H9 (cell line): ENCODE measurements around the gene NKD1. TPM values are rescaled to one million over a fixed set of nuclear protein-coding genes. Genes with fewer than 3 reads are reported as not detected.

Source experiments
- DNase-seq: peaks from one replicate; pipeline ENCODE4 v3.0.0-alpha.2; 2017
- H2AFZ ChIP-seq: one replicate; pipeline ENCODE4 v1.6.1; 2013; ENCODE audit warnings: mild to moderate bottlenecking, low read length, control low read depth, moderate library complexity
- H2AK5ac ChIP-seq: 2 replicates; pipeline ENCODE4 v1.6.1; 2013; ENCODE audit warnings: low read length, control low read depth, mixed read lengths; ENCODE audit not compliant: insufficient read length
- H2BK120ac ChIP-seq: one replicate; pipeline ENCODE4 v1.6.1; 2013; ENCODE audit warnings: low read depth, mild to moderate bottlenecking, low read length, control low read depth, inconsistent platforms; ENCODE audit not compliant: poor library complexity, severe bottlenecking
- H2BK12ac ChIP-seq: 2 replicates; pipeline ENCODE4 v1.6.1; 2013; ENCODE audit warnings: low read length, control low read depth, mixed read lengths, low read depth; ENCODE audit not compliant: insufficient read length
- H2BK15ac ChIP-seq: 2 replicates; pipeline ENCODE4 v1.6.1; 2013; ENCODE audit warnings: low read depth, low read length, control low read depth
- H2BK20ac ChIP-seq: one replicate; pipeline ENCODE4 v1.6.1; 2013; ENCODE audit warnings: low read depth, mild to moderate bottlenecking, low read length, control low read depth, inconsistent platforms; ENCODE audit not compliant: poor library complexity, severe bottlenecking
- H2BK5ac ChIP-seq: 2 replicates; pipeline ENCODE4 v1.6.1; 2013; ENCODE audit warnings: low read length, control low read depth, mixed read lengths; ENCODE audit not compliant: insufficient read length
- H3K14ac ChIP-seq: 2 replicates; pipeline ENCODE4 v1.6.1; 2013; ENCODE audit warnings: low read length, control low read depth; ENCODE audit not compliant: insufficient read depth
- H3K18ac ChIP-seq: 2 replicates; pipeline ENCODE4 v1.6.1; 2013; ENCODE audit warnings: low read depth, mild to moderate bottlenecking, mixed read lengths, low read length, control low read depth; ENCODE audit not compliant: insufficient read length
- H3K23ac ChIP-seq: 2 replicates; pipeline ENCODE4 v1.6.1; 2013; ENCODE audit warnings: low read length, control low read depth, mixed read lengths, low read depth; ENCODE audit not compliant: insufficient read length
- H3K23me2 ChIP-seq: 2 replicates; pipeline ENCODE4 v1.6.1; 2013; ENCODE audit warnings: low read depth, mild to moderate bottlenecking, mixed read lengths, low read length, control low read depth; ENCODE audit not compliant: insufficient read length, poor library complexity, severe bottlenecking
- H3K27ac ChIP-seq: 2 replicates; pipeline ENCODE4 v1.5.1; 2013; ENCODE audit warnings: low read length, control low read depth, mixed read lengths, low read depth; ENCODE audit not compliant: insufficient read length
- H3K27me3 ChIP-seq: 2 replicates; pipeline ENCODE4 v1.6.1; 2013; ENCODE audit warnings: low read length, control low read depth, inconsistent platforms; ENCODE audit not compliant: insufficient read depth
- H3K4ac ChIP-seq: 2 replicates; pipeline ENCODE4 v1.6.1; 2013; ENCODE audit warnings: low read depth, mild to moderate bottlenecking, control low read depth, inconsistent platforms, low read length, moderate library complexity
- H3K4me1 ChIP-seq: 2 replicates; pipeline ENCODE4 v1.6.1; 2013; ENCODE audit warnings: low read length, control low read depth, inconsistent platforms; ENCODE audit not compliant: insufficient read depth
- H3K4me2 ChIP-seq: 2 replicates; pipeline ENCODE4 v1.6.1; 2013; ENCODE audit warnings: low read length, control low read depth, mixed read lengths; ENCODE audit not compliant: insufficient read length, insufficient read depth
- H3K56ac ChIP-seq: 2 replicates; pipeline ENCODE4 v1.6.1; 2013; ENCODE audit warnings: low read depth, mild to moderate bottlenecking, mixed read lengths, low read length, control low read depth; ENCODE audit not compliant: insufficient read length
- H3K79me1 ChIP-seq: 2 replicates; pipeline ENCODE4 v1.6.1; 2013; ENCODE audit warnings: low read depth, mild to moderate bottlenecking, moderate library complexity, low read length, control low read depth, inconsistent platforms; ENCODE audit not compliant: insufficient read depth, poor library complexity, severe bottlenecking
- H3K79me2 ChIP-seq: 2 replicates; pipeline ENCODE4 v1.6.1; 2013; ENCODE audit warnings: low read length, control low read depth, inconsistent platforms; ENCODE audit not compliant: insufficient read depth
- H3K9ac ChIP-seq: 2 replicates; pipeline ENCODE4 v1.6.1; 2013; ENCODE audit warnings: low read length, control low read depth, mixed read lengths; ENCODE audit not compliant: insufficient read length; ENCODE audit errors: extremely low read depth
- H3K9me3 ChIP-seq: one replicate; pipeline ENCODE4 v1.6.1; 2013; ENCODE audit warnings: low read depth, low read length, inconsistent platforms; ENCODE audit not compliant: control insufficient read depth
- H3T11ph ChIP-seq: one replicate; pipeline ENCODE4 v1.6.1; 2013; ENCODE audit warnings: mild to moderate bottlenecking, low read length, control low read depth, inconsistent platforms
- H4K20me1 ChIP-seq: one replicate; pipeline ENCODE4 v1.6.1; 2013; ENCODE audit not compliant: control insufficient read depth, insufficient read length, insufficient read depth
- H4K5ac ChIP-seq: 2 replicates; pipeline ENCODE4 v1.6.1; 2013; ENCODE audit warnings: low read depth, mild to moderate bottlenecking, mixed read lengths, low read length, control low read depth; ENCODE audit not compliant: insufficient read length
- H4K8ac ChIP-seq: replicated peaks from 2 replicates; pipeline ENCODE4 v1.6.1; 2013; ENCODE audit warnings: low read length, control low read depth, mixed read lengths, low read depth; ENCODE audit not compliant: insufficient read length
- H4K91ac ChIP-seq: 2 replicates; pipeline ENCODE4 v1.6.1; 2013; ENCODE audit warnings: low read depth, mild to moderate bottlenecking, moderate library complexity, mixed read lengths, low read length, control low read depth; ENCODE audit not compliant: insufficient read length
- H3K27ac Mint-ChIP-seq, 3 experiments: 2 replicates in 2 of 3; 3 replicates in 1 of 3; pipeline ENCODE4 v1.8.0; 2020 to 2021; ENCODE audit warnings: mixed read lengths in 3 of 3, mild to moderate bottlenecking in 1 of 3, moderate library complexity in 1 of 3
- H3K27me3 Mint-ChIP-seq: 2 replicates; pipeline ENCODE4 v1.8.0; 2021; ENCODE audit warnings: low read depth, mild to moderate bottlenecking, moderate library complexity, mixed read lengths
- H3K36me3 Mint-ChIP-seq, 3 experiments: 2 replicates in 2 of 3; 3 replicates in 1 of 3; pipeline ENCODE4 v1.8.0; 2020 to 2021; ENCODE audit warnings: low read depth in 3 of 3, mixed read lengths in 3 of 3; ENCODE audit not compliant: insufficient read depth in 1 of 3
- H3K4me1 Mint-ChIP-seq, 2 experiments: 2 replicates each; pipeline ENCODE4 v1.8.0; 2020; ENCODE audit warnings: mixed read lengths in 2 of 2
- H3K4me3 Mint-ChIP-seq, 2 experiments: 2 replicates in 1 of 2; 3 replicates in 1 of 2; pipeline ENCODE4 v1.8.0; 2020 to 2021; ENCODE audit warnings: mild to moderate bottlenecking in 2 of 2, mixed read lengths in 2 of 2, moderate library complexity in 1 of 2
- H3K9me3 Mint-ChIP-seq, 2 experiments: 2 replicates in 1 of 2; 3 replicates in 1 of 2; pipeline ENCODE4 v1.8.0; 2020; ENCODE audit warnings: mild to moderate bottlenecking in 2 of 2, mixed read lengths in 2 of 2, moderate library complexity in 1 of 2
- CTCF ChIP-seq: fragments of 200-600 bp; sonication (generic); conservative IDR thresholded peaks from 3 replicates; pipeline ENCODE4 v1.8.0; 2021; ENCODE audit warnings: antibody characterized with exemption, mild to moderate bottlenecking
- WGBS: extraction: QIAGEN DNeasy Blood & Tissue Kit; methylation state at CpG from one replicate; pipeline ENCODE4 v1.1.7; 2013; ENCODE audit warnings: missing lambda C conversion rate, low lambda C conversion rate, mixed read lengths; ENCODE audit not compliant: insufficient read length; ENCODE audit errors: extremely low coverage; 5-methylcytosine and 5-hydroxymethylcytosine counted together
- total RNA-seq: library from RNA; stranded (reverse); gene quantifications from 2 replicates; pipeline ENCODE4 v1.2.1, GENCODE V29; 2021

NKD1 gene
- total RNA-seq, 1 experiment from 2014 or later, result 1.9 TPM

DNA sequence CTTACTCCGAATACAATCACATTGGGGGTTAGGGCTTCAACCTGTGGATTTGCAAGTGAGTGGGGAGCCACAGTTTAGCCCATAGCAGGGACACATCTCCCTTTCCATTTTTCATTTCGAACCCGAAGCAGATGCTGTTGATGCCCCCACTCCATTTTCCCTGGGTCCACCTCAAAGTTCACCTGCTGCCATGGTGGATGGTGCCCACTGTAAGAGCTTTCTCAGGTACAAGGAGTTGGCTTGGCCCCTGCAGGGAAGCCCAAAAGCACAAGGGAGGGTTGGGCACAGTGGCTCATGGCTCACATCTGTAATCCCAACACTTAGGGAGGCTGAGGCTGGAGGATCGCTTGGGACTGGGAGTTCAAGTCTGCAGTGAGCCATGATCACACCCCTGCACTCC, 81.1 kb downstream of the NKD1 start:
- no peaks in the 10 kb centered on the region for H3K36me3 Mint-ChIP-seq
- Histone ChIP-seq H4K20me1 (no peaks in the 10 kb centered on the region), H3K56ac (no peak overlapping the region), H3K23me2 (no peaks in the 10 kb centered on the region), H3T11ph (no peak overlapping the region), H3K27me3 (no peaks in the 10 kb centered on the region), H2AFZ (no peak overlapping the region), H3K4me2 (no peak overlapping the region), H2BK12ac (no peak overlapping the region), H4K8ac (no peak overlapping the region), H2AK5ac (no peak overlapping the region), H4K91ac (no peak overlapping the region), H3K23ac (no peak overlapping the region), H3K27ac (no peak overlapping the region), H3K14ac (no peak overlapping the region), H2BK5ac (no peak overlapping the region), H3K4me1 (no peaks in the 10 kb centered on the region), H3K79me1 (no peaks in the 10 kb centered on the region), H2BK120ac (no peak overlapping the region), H3K4ac (no peak overlapping the region), H3K18ac (no peak overlapping the region), H3K79me2 (no peaks in the 10 kb centered on the region), H3K9ac (no peak overlapping the region), H2BK20ac (no peak overlapping the region), H2BK15ac (no peak overlapping the region), H3K9me3 (no peaks in the 10 kb centered on the region), H4K5ac (no peak overlapping the region)
- H3K27me3 Mint-ChIP-seq, result no peaks in the 10 kb centered on the region; the same call in 1 of the 2 replicates
- WGBS, result no CpG with 5 or more reads among the region's 4 CpGs
- TF ChIP-seq CTCF, result no peak
- H3K4me3 Mint-ChIP-seq, result no peak overlapping the region
- peaks cover 0 to 4% of the 10 kb centered on the region in 2 experiments; a peak in 1 of 4 replicates for H3K4me1 Mint-ChIP-seq
- no peak for DNase-seq
- peak overlapping the region in 1 of 3 experiments; percentile 55; a peak in 1 of 7 replicates for H3K27ac Mint-ChIP-seq
- H3K9me3 Mint-ChIP-seq, result no peaks in the 10 kb centered on the region
